SK-N-MC (cell line): Measurements from ENCODE around the gene JMJD1C.

Experiments
- DNase-seq: peaks from one replicate; pipeline ENCODE4 v3.0.0-alpha.2; 2011; ENCODE audit warnings: low read depth, low spot score
- H3K27ac ChIP-seq: fragments of 200-600 bp; sonication (generic); 2 replicates; pipeline ENCODE4 v1.5.1; 2016; ENCODE audit warnings: mixed run types
- H3K36me3 ChIP-seq: fragments of 200-600 bp; sonication (generic); 2 replicates; pipeline ENCODE4 v1.6.1; 2017; ENCODE audit warnings: antibody characterized with exemption, low read length, mixed read lengths; ENCODE audit not compliant: insufficient read depth
- H3K4me3 ChIP-seq: fragments of 200-600 bp; sonication (generic); 2 replicates; pipeline ENCODE4 v1.5.1; 2016
- H3K9ac ChIP-seq: fragments of 200-600 bp; sonication (generic); 2 replicates; pipeline ENCODE4 v1.8.0; 2017; ENCODE audit warnings: mixed run types, mixed read lengths; ENCODE audit not compliant: insufficient read length
- H3K9me3 ChIP-seq: fragments of 200-600 bp; sonication (generic); 2 replicates; pipeline ENCODE4 v1.6.1; 2017; ENCODE audit warnings: low read depth, mild to moderate bottlenecking, antibody characterized with exemption, low read length, moderate library complexity, mixed read lengths
- EZH2 ChIP-seq: fragments of 200-600 bp; sonication (generic); IDR thresholded peaks from one replicate; pipeline ENCODE4 v1.6.1; 2017; ENCODE audit warnings: antibody characterized with exemption
- FOXP2 ChIP-seq: optimal IDR thresholded peaks from 2 replicates; pipeline ENCODE3; 2011; ENCODE audit warnings: mild to moderate bottlenecking, moderate library complexity; ENCODE audit not compliant: insufficient read depth; ENCODE audit errors: extremely low read length, control extremely low read depth
- POLR2AphosphoS5 ChIP-seq: IDR thresholded peaks from 2 replicates; pipeline ENCODE4 v1.6.1; 2012; ENCODE audit warnings: mild to moderate bottlenecking, low read depth, low read length, borderline replicate concordance

The JMJD1C gene

DNA sequence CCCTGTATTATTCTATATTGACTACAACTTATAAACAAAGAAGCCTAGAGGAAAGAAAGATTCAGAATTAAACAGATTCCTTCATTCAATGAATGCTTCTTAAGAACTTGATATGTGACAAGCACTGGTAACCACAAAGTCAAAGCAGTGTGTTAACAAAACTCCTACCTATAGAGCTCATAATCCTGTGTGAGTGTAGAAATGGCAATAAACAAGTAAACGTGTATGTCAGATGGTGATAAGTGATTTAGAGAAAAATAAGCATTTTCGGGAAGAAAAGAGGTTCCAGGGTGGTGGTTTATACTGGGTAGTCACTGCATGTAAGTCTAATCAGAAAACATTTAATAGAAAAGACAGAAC lies 141.3 kb downstream of the JMJD1C start:
- H3K27ac ChIP-seq: no peak overlapping the region

DNA sequence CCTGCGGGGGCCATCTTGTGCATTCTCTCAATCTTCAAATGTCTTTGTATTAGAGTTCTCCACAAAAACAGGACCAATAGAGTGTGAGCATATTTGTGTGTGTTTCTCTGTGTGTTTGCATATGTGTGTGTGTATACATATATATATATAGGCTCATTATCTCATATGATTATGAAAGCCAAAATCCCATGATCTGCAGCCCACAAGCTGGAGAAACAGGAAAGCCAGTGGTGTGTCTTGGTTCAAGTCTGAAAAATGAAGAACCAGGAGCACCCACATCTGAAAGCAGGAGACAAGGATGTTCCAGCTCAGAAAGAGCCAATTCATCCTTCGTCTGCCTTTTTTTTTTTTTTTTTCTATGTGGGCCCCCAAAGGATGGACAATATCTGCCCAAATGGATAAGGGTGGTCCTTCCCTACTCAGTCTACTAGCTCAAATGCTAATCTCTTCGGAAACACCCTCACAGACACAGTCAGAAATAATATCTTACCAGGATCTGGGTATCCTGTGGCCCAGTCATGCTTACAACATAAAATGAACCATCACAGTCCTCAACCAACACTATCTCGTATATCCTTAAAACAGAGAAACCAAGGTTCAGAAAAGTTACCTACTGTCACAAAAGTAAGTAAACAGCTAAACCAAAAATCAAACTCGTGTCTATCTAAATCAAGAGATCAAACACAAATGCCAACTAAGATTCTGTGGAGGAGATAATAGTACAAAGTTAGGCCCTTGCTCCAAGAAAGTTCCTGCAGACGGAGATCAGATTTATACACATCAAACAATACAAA lies 141.9 kb downstream of the JMJD1C start:
- TF ChIP-seq EZH2 (no peak), POLR2AphosphoS5 (no peak), FOXP2 (no peak)
- Histone ChIP-seq H3K9me3 (no peaks in the 10 kb centered on the region), H3K9ac (no peak overlapping the region), H3K4me3 (no peak overlapping the region), H3K36me3 (no peaks in the 10 kb centered on the region), H3K27ac (no peak overlapping the region)
- no peak for DNase-seq

More for the DNA sequence above, 141.3 kb downstream of the JMJD1C start:
- H3K4me3 ChIP-seq: no peak overlapping the region
- no peak overlapping the region for H3K9ac ChIP-seq
- no peak for DNase-seq
- no peak for TF ChIP-seq EZH2
- TF ChIP-seq FOXP2: no peak
- no peak for TF ChIP-seq POLR2AphosphoS5
- H3K36me3 ChIP-seq: no peaks in the 10 kb centered on the region
- H3K9me3 ChIP-seq: no peaks in the 10 kb centered on the region

DNA sequence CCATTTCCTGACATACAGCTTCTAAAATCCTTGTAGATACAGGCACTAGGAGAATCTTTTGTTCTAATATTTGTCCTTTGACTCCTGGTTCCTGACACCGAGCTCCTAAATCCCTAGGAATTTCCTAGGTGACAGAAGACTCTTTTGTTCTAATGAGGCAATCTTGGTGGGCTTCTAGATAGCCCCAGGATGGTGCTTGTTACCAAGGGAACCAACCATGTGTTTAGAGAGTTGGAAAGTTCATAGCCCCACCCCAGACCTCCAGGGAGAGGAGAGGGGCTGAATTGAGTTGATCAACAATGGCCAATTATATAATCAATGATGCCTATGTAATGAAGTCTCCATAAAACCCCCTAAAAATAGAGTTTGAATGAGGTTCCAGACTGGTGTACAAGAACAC lies 145.1 kb downstream of the JMJD1C start:
- DNase-seq: no peak
- Histone ChIP-seq H3K9ac (no peak overlapping the region), H3K9me3 (no peaks in the 10 kb centered on the region), H3K36me3 (no peaks in the 10 kb centered on the region), H3K4me3 (no peak overlapping the region), H3K27ac (no peak overlapping the region)
- TF ChIP-seq POLR2AphosphoS5 (no peak), EZH2 (no peak), FOXP2 (no peak)

DNA sequence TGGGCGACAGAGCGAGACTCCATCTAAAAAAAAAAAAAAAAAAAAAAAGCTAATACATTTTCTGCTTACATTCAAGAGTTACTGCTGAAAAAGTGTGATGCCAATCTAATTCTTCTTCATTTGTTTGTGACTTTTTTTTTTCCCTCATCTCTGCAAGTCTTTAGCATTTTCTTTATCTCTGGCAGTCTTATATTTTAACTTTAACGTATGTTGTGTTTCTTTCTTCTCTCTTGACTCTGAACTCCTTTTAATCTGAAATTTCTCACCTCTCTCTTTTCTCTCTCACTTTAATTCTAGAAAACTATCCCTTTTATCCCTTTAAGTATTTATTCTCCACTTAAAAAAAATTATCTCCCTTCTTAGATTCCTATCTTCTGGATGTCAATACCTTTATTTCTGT lies 146.5 kb downstream of the JMJD1C start:
- DNase-seq: no peak
- no peak overlapping the region for H3K9ac ChIP-seq
- H3K27ac ChIP-seq: no peak overlapping the region
- no peaks in the 10 kb centered on the region for H3K36me3 ChIP-seq
- no peaks in the 10 kb centered on the region for H3K9me3 ChIP-seq
- TF ChIP-seq EZH2 (no peak), FOXP2 (no peak), POLR2AphosphoS5 (no peak)
- no peak overlapping the region for H3K4me3 ChIP-seq

DNA sequence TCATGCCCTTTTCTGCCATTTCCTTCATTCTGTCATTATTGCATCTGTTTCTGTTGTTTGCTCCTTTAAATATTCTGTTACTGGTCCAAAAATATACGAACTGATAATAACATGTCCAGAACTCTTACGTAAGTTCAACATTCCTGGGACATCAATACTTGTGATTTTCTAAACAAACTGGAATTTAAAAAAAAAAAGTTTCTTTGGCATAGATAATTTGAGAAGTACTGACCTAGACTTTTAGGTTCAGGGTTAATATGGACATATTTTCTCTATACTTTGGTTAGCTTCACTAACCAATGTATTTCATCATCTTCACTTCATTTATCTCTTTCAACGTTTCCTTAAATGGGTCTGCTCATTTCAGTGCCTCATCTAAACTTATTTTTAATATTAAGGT lies 147.3 kb downstream of the JMJD1C start:
- no peak for TF ChIP-seq EZH2
- no peak for TF ChIP-seq POLR2AphosphoS5
- no peak for TF ChIP-seq FOXP2
- Histone ChIP-seq H3K36me3 (no peaks in the 10 kb centered on the region), H3K4me3 (no peak overlapping the region), H3K9me3 (no peaks in the 10 kb centered on the region), H3K9ac (no peak overlapping the region), H3K27ac (no peak overlapping the region)
- no peak for DNase-seq

DNA sequence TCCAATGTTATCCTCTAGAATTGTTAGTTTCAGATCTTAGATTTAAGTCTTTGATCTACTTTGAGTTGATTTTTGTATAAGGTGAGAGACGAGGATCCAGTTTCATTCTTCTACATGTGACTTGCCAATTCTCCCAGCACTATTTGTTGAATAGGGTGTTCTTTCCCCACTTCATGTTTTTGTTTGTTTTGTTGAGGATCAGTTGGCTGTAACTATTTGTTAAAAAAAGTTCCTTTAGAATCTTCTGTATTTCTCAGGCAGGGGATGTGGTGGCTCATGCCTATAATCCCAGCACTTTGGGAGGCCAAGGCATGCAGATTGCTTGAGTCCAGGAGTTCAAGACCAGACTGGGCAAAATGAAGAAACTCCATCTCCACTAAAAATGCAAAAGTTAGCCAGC lies 151.8 kb downstream of the JMJD1C start:
- no peaks in the 10 kb centered on the region for H3K9me3 ChIP-seq
- H3K4me3 ChIP-seq: no peak overlapping the region
- TF ChIP-seq EZH2: no peak
- TF ChIP-seq FOXP2: no peak
- no peak for TF ChIP-seq POLR2AphosphoS5
- no peak overlapping the region for H3K27ac ChIP-seq
- H3K36me3 ChIP-seq: no peaks in the 10 kb centered on the region
- no peak overlapping the region for H3K9ac ChIP-seq
- DNase-seq: no peak

DNA sequence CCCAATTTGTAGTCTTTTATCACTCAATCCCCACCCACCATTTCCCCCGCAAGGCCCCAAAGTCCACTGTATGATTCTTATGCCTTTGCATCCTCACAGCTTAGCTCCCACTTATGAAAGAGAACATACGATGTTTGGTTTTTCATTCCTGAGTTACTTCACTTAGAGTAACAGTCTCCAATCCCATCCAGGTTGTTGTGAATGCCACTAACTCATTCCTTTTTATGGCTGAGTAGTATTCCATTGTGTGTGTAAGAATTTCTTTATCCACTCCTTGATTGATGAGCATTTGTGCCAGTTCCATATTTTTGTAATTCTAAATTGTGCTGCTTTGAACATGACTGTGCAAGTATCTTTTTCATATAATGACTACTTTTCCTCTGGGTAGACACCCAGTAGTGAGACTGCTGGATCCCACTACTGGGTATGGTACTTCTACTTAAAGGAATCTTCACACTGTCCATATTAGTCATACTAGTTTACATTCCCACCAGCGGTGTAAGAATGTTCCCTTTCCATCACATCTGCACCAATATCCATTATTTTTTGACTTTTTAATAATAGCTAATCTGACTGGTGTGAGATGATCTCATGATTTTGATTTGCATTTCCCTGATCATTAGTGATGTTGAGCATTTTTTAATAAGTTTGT lies 152.6 kb downstream of the JMJD1C start:
- Histone ChIP-seq H3K9ac (no peak overlapping the region), H3K4me3 (no peak overlapping the region), H3K9me3 (no peaks in the 10 kb centered on the region), H3K36me3 (no peaks in the 10 kb centered on the region), H3K27ac (no peak overlapping the region)
- TF ChIP-seq FOXP2 (no peak), EZH2 (no peak), POLR2AphosphoS5 (no peak)
- no peak for DNase-seq

DNA sequence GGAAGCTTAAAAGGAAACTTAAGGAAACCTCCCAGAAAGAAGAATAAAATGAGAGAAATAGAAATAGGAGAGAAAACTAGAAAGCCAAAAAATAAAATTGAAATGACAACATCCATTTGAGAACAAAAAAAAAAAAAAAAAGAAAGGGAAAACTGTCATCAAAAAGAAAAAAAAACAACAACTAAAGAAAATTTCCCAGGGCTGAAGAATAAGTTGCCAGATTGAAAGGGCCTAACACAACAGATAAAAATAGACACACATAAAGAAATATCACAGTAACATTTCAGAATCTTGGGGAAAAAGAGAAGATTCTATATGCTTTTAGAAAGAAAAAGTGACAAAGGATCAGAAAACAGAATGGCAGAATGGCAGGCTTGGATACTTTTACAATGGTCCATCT lies 157.1 kb downstream of the JMJD1C start:
- TF ChIP-seq POLR2AphosphoS5 (no peak), EZH2 (no peak), FOXP2 (no peak)
- Histone ChIP-seq H3K27ac (no peak overlapping the region), H3K9ac (no peak overlapping the region), H3K4me3 (no peak overlapping the region), H3K36me3 (no peaks in the 10 kb centered on the region), H3K9me3 (no peaks in the 10 kb centered on the region)
- no peak for DNase-seq
